Astrocyte (in vitro differentiated cells and primary cell): ENCODE results near the gene LRP1B.

Source experiments
- CTCF ChIP-seq: IDR thresholded peaks from 2 replicates; pipeline ENCODE4 v1.5.1; 2011; ENCODE audit warnings: low read depth, mild to moderate bottlenecking, inconsistent platforms, low read length, moderate library complexity; ENCODE audit not compliant: insufficient read depth
- EZH2 ChIP-seq: IDR thresholded peaks from 2 replicates; pipeline ENCODE4 v1.6.1; 2012; ENCODE audit warnings: mild to moderate bottlenecking, low read length, inconsistent platforms; ENCODE audit not compliant: insufficient read depth

GRCh38 chr2:140880573-140880972 is 1250.2 kb downstream of the LRP1B start:
- TF ChIP-seq CTCF (no peak), EZH2 (no peak)
